GM23248 (cell line): ENCODE data around the gene TNFRSF6B.

Source experiments
- EZH2 ChIP-seq: fragments of 200-600 bp; sonication (generic); IDR thresholded peaks from 2 replicates; pipeline ENCODE4 v1.6.1; 2018; ENCODE audit warnings: antibody characterized with exemption, mild to moderate bottlenecking; ENCODE audit not compliant: insufficient read depth, poor library complexity, severe bottlenecking
- EZH2phosphoT487 ChIP-seq: fragments of 200-600 bp; sonication (generic); IDR thresholded peaks from 2 replicates; pipeline ENCODE4 v1.6.1; 2018; ENCODE audit warnings: antibody characterized with exemption, moderate library complexity, mild to moderate bottlenecking, low read depth; ENCODE audit not compliant: insufficient read depth

DNA sequence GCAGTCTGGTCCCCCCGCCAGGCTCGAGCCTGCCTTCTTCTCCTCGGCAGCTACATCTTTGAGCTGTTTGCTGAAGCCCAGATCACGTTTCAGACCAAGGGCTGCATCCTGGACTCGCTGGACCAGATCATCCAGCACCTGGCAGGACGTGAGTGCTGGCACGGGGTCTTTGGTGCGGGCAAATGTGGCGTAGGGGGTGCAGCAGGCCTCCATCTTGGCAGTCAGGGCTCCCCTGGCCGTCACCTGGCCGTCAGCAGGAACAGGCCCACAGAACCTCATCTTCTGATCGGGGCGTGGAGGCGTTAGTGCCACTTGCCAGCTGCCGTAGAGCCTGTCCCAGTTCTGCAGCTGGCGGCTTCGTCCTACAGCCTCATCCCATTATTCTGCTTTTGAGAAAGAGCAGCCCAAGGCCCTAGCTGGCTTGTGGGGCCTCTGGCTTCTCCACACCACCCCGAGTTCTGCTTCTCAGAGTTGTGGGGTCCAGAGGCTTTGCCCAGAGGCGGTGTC is 16.6 kb upstream of the TNFRSF6B start:
- TF ChIP-seq EZH2 (no peak), EZH2phosphoT487 (no peak)
